Glomerular visceral epithelial cell (primary cell): ENCODE data around the gene SLC24A3.

Experiments
- DNase-seq: peaks from one replicate; pipeline ENCODE4 v3.0.0-alpha.2; 2016; ENCODE audit errors: extremely low spot score

Gene SLC24A3

GRCh38 chr20:19302714-19303113, 90.3 kb downstream of the SLC24A3 start:
- DNase-seq = no peak

DNA sequence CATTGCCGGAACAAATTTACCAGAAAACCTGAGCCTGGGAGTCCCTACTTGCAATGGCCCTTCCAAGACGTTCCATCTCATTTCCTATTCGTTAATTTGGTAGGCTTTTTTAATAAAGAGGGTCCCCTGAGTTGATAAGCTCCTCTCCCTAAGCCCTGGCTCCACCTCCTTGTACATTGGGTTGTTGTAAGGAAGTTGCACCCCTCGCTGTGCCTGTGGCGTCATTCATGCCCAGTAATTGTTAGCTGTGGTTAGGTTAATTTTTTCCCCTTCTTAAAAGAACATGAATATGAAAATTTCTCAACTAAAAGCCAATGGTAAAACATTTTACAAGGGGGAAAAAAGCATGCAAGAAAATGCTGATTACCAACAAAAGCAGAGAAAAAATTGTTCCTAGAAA, 91.9 kb downstream of the SLC24A3 start:
- no peak for DNase-seq

DNA sequence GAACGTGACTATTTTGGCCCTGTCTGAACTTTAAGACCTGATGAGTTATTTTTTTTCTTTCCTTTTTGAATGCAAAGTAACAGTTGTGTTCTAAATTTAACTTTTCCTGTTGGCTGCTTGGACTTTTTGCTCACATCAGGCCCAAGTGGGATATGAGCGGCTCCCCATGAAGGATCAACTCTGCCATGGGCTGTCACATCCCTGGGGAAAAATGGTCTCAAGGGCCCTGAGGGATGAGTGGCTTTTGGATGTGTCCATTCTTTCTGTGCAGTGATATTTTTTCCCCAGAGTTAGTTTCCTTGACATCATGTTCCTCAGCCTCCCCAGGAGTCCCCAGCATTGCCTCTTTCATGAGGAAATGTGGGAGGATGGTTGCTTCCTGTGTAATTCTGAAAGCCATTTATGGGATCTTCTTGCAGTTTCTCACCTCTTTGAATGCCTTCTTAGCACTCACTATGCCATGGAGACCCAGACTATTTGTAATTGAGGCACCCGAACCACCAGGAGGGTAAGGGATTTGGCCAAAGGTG, 92.5 kb downstream of the SLC24A3 start:
- DNase-seq = no peak

DNA sequence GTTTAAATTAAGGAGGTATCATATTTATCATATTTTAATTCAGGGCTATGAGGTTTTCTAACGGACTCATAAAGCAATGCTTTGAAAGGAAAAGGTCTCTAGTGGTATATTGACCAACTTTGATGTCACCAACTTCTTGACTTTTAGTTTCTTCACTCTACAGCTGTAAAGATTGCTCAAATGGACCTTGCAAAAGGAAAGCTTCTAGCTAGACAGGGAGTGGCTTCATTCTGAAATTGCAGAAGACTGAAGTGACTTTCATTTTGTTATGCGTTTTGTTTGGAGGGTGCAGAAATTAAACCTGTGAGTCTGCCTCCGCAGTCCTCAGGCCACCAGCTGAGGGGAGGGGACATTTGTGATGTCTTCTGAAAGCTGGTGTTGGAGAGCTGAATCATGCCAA, 95.7 kb downstream of the SLC24A3 start:
- DNase-seq = no peak

DNA sequence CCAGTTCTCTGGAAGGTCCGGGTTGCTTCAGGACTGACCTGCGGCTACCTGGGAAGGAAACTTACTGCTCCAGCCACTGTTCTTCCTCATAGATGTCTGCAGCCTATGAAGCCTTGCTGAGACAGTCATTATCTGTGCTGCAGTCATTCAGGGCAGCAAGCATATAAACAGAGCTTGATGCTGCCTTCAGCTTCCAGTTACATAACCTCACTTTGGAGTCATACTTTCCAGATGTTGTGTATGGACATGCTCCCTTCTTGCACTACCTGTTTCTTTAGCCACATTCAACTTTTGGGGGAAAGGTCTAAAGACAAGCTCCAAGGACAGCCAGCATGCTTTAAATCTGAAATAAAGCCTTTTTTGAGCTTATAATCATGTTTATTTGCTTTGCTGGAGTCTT, 98.1 kb downstream of the SLC24A3 start:
- no peak for DNase-seq

- no peak for DNase-seq
Observed at GRCh38 chr20:19313342-19314069, 101.1 kb downstream of the SLC24A3 start.

DNA sequence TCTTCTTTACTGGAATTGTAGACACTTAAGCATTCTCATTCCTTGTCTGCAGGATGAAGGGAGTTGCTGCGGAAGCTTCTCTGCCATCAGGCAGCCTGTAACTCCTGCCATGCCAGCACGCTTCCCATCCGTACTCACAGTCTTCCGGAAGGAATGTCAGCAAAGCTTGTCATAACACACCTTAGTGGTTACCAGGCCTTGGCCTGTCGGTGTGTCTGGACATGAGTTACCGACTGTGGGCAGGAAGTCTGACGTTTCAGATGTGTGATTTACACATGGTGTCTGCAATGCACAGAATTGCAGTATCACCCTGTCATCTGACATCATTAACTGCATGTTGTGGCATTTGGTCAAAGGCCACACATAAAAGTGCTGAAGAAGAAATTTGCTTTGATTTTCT, 102.2 kb downstream of the SLC24A3 start:
- no peak for DNase-seq

GRCh38 chr20:19317237-19318069, 105.0 kb downstream of the SLC24A3 start:
- DNase-seq = no peak

- DNase-seq = no peak
Observed at GRCh38 chr20:19318610-19319009, 106.2 kb downstream of the SLC24A3 start.

DNA sequence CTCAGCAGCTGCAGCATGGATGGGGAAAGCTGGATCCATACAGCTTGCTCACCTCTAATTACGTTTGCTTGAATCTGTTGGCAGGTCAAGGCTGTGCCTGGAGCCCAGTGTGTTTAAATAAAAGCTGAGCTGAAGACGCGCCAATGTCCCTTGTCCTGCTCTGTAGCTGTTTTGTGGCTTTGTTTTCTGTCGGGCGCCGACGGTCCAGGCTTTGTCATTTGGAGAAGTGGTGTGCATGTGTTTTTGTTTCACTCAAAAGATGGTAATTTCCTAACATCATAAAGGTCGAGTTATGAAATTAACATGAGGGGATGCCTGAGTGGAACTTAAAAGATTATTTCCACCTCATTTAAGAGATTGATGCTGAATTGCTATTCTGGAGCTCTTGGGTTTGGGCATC, 107.6 kb downstream of the SLC24A3 start:
- DNase-seq = no peak

GRCh38 chr20:19321176-19321575, 108.7 kb downstream of the SLC24A3 start:
- DNase-seq = no peak

GRCh38 chr20:19322061-19322985, 109.9 kb downstream of the SLC24A3 start:
- DNase-seq = no peak

DNA sequence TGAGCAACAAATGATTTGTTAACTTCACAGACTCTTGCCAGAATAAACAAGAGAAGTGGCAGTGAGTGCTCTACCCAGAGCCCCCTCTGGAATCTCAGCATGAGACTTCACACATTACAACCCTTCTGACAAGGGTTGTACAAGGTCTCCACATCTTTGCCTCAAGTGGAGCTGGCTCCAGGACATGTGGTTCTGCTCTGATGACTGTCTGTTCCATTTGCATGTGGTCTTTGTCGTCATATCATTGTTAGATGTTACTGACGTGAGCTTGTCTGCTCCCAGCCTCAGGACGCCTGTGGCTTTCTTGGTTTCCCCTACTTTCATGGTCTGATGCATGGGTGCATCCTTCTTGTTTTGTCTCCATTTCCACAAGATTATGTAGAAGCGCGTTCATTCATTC, 115.0 kb downstream of the SLC24A3 start:
- no peak for DNase-seq

DNA sequence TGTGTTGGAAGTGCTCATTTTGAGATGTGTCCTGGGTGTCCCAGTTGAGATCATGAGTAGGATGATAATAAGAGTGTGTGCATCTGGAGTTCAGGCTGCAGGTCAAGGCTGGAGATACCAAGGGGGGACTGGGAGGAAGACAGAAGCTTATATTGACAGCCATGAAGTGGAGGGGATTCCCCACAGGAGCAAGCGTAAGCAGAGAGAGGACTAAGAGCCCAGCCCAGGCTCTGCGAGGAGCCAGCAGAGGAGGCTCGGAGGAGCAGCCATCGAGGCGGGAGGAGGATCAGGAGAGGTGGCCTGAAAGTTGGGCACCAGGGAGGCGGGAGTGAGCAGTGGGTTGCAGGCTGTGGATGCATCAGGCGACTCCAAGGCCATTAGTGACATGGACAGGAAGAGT, 116.2 kb downstream of the SLC24A3 start:
- DNase-seq = no peak

GRCh38 chr20:19330038-19330437, 117.6 kb downstream of the SLC24A3 start:
- no peak for DNase-seq

DNA sequence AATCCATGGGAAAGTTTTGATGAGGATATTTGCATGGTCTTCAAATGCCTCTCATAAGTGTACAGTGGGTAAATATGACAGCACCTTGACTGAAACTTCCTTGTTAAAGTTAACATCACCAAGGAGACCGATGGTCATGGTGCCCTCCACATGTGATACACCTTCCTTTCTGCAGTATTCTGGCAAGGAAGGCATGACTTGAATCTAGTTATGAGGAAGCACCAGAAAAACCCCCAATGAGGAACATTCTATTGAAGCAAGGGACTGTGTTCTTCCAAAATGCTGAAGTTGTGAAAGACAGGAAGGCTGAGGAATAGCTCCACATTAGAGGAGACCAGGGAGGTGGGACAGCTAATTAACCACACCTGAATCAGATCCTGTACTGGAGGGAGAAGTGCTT, 118.3 kb downstream of the SLC24A3 start:
- no peak for DNase-seq

- DNase-seq = no peak
Observed at GRCh38 chr20:19333563-19333962, 121.1 kb downstream of the SLC24A3 start.

DNA sequence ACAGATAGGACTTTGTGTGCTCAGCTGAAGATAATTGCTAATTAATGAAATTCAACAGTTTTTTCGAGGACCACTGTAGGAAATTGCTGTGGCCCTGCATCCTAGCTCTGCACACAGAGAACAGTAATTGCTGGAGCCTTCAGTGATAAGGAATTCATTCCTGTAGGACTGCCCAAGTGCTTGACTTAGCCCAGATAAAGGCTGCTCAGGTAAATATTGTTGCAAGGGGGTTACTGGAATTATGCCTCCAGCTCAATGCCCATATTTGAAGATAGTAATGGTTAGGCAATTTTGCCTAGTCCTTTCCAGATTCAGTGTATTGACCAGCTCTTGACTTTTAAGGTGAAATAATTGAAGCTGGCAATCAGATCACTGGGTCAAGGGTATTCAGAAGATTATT, 122.9 kb downstream of the SLC24A3 start:
- DNase-seq = no peak

- no peak for DNase-seq
Observed at GRCh38 chr20:19335916-19336315, 123.5 kb downstream of the SLC24A3 start.

DNA sequence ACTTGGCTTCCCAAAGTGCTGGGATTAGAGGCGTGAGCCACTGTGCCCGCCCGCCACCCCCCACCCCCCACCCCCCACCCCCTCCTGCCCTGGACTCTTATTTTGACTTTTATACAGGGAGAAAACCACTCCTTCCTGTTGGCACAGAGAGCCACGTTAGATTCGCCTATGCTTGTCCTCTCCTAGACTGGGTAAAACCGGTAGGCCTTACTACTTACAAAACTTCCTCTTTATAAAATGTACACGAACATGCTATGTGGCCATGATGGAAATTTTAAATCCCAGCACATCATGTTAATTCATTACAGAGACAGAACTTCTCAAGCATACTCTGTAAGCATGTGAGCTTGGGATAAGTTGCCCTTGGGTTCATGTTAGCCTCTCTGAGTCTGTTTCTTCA, 124.2 kb downstream of the SLC24A3 start:
- no peak for DNase-seq

DNA sequence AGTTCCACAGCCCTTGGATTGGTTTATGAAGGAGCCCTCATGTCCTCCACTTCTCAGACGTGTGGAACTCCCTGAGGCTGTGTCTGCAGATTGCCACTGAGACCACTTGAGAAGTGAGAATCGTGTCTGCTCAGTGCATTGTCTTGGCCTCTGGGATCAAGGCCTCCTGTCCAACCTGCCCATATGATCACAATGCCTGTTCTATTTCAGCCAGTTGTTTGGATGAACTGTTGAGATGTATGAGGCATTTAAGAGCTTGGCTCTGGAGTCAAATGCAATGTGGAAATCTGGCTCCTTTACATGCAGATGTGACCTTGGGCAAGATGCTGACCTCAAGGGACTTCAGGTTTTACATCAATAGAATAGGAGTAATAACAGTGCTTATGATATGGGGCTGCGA, 125.9 kb downstream of the SLC24A3 start:
- no peak for DNase-seq

DNA sequence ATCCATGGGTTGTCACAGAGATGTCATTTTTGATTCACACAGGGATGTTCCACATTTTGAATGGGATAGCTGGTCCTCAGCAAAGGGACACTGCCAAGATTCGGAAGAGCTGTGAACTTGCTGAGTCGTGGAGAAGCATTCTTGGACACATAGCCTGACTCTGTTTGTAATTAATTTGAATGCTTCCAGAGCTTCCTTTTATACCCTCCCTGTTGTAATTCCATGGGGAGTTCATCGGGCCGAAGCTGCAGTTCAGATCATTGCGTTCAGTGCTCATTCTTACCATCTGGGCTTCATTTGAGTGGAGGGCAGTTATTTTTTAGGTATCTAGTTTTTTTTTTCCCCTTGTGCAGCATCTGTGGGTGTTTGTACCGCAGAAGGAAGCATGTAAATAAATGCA, 126.5 kb downstream of the SLC24A3 start:
- no peak for DNase-seq
